ENCODE results near the gene PTH1R.

Gene PTH1R

GRCh38 chr3:46891132-46891531 lies 13.6 kb downstream of the PTH1R start:
- no peak overlapping the region for H3K27ac ChIP-seq (ENCODE audit: poor library complexity, severe bottlenecking)
- ATAC-seq (ENCODE audit: low read depth) (no peak), DNase-seq (ENCODE audit: low spot score) (no peak)
- TF ChIP-seq CTCF (IDR thresholded peaks at IDR 0.05; ENCODE audit: poor library complexity, severe bottlenecking) = no peak
- H3K4me1 ChIP-seq (ENCODE audit: insufficient read depth, poor library complexity, severe bottlenecking) = no peaks in the 10 kb centered on the region
- H3K4me3 ChIP-seq (ENCODE audit: severe bottlenecking) = no peak overlapping the region
- H3K27me3 ChIP-seq (ENCODE audit: insufficient read depth, poor library complexity, severe bottlenecking) = no peaks in the 10 kb centered on the region
- H3K36me3 ChIP-seq (ENCODE audit: low read depth) = no peaks in the 10 kb centered on the region
- H3K9me3 ChIP-seq (ENCODE audit: severe bottlenecking) = no peaks in the 10 kb centered on the region

GRCh38 chr3:46892285-46893145 lies 15.0 kb downstream of the PTH1R start:
- DNase-seq (ENCODE audit: low spot score) (no peak), ATAC-seq (ENCODE audit: low read depth) (peak; percentile 86)
- H3K4me3 ChIP-seq (ENCODE audit: severe bottlenecking) = peak overlapping the region; percentile 30
- no peaks in the 10 kb centered on the region for H3K36me3 ChIP-seq (ENCODE audit: low read depth)
- H3K9me3 ChIP-seq (ENCODE audit: severe bottlenecking) = no peaks in the 10 kb centered on the region
- no peak overlapping the region for H3K27ac ChIP-seq (ENCODE audit: poor library complexity, severe bottlenecking)
- H3K27me3 ChIP-seq (ENCODE audit: insufficient read depth, poor library complexity, severe bottlenecking) = no peaks in the 10 kb centered on the region
- TF ChIP-seq CTCF (IDR thresholded peaks at IDR 0.05; ENCODE audit: poor library complexity, severe bottlenecking) = no peak
- no peaks in the 10 kb centered on the region for H3K4me1 ChIP-seq (ENCODE audit: insufficient read depth, poor library complexity, severe bottlenecking)

- Histone ChIP-seq H3K4me3 (ENCODE audit: severe bottlenecking) (no peak overlapping the region), H3K9me3 (ENCODE audit: severe bottlenecking) (no peaks in the 10 kb centered on the region), H3K27me3 (ENCODE audit: insufficient read depth, poor library complexity, severe bottlenecking) (no peaks in the 10 kb centered on the region), H3K4me1 (ENCODE audit: insufficient read depth, poor library complexity, severe bottlenecking) (no peaks in the 10 kb centered on the region), H3K36me3 (ENCODE audit: low read depth) (no peaks in the 10 kb centered on the region), H3K27ac (ENCODE audit: poor library complexity, severe bottlenecking) (no peak overlapping the region)
- no peak for TF ChIP-seq CTCF (IDR thresholded peaks at IDR 0.05; ENCODE audit: poor library complexity, severe bottlenecking)
- ATAC-seq (ENCODE audit: low read depth) (no peak), DNase-seq (ENCODE audit: low spot score) (no peak)
Observed at GRCh38 chr3:46893146-46893748, 15.7 kb downstream of the PTH1R start.

GRCh38 chr3:46893763-46894162 lies 16.2 kb downstream of the PTH1R start:
- Histone ChIP-seq H3K9me3 (ENCODE audit: severe bottlenecking) (no peaks in the 10 kb centered on the region), H3K36me3 (ENCODE audit: low read depth) (no peaks in the 10 kb centered on the region), H3K4me1 (ENCODE audit: insufficient read depth, poor library complexity, severe bottlenecking) (no peaks in the 10 kb centered on the region), H3K27me3 (ENCODE audit: insufficient read depth, poor library complexity, severe bottlenecking) (no peaks in the 10 kb centered on the region), H3K4me3 (ENCODE audit: severe bottlenecking) (no peak overlapping the region), H3K27ac (ENCODE audit: poor library complexity, severe bottlenecking) (no peak overlapping the region)
- ATAC-seq (ENCODE audit: low read depth) (no peak), DNase-seq (ENCODE audit: low spot score) (no peak)
- no peak for TF ChIP-seq CTCF (IDR thresholded peaks at IDR 0.05; ENCODE audit: poor library complexity, severe bottlenecking)

GRCh38 chr3:46894256-46894655 lies 16.7 kb downstream of the PTH1R start:
- no peak overlapping the region for H3K4me3 ChIP-seq (ENCODE audit: severe bottlenecking)
- H3K36me3 ChIP-seq (ENCODE audit: low read depth) = no peaks in the 10 kb centered on the region
- H3K27ac ChIP-seq (ENCODE audit: poor library complexity, severe bottlenecking) = no peak overlapping the region
- no peak for ATAC-seq (ENCODE audit: low read depth)
- no peak for TF ChIP-seq CTCF (IDR thresholded peaks at IDR 0.05; ENCODE audit: poor library complexity, severe bottlenecking)
- no peaks in the 10 kb centered on the region for H3K9me3 ChIP-seq (ENCODE audit: severe bottlenecking)
- H3K4me1 ChIP-seq (ENCODE audit: insufficient read depth, poor library complexity, severe bottlenecking) = no peaks in the 10 kb centered on the region
- no peaks in the 10 kb centered on the region for H3K27me3 ChIP-seq (ENCODE audit: insufficient read depth, poor library complexity, severe bottlenecking)
- no peak for DNase-seq (ENCODE audit: low spot score)
